ENCODE data around the gene TMEM63C.

DNA sequence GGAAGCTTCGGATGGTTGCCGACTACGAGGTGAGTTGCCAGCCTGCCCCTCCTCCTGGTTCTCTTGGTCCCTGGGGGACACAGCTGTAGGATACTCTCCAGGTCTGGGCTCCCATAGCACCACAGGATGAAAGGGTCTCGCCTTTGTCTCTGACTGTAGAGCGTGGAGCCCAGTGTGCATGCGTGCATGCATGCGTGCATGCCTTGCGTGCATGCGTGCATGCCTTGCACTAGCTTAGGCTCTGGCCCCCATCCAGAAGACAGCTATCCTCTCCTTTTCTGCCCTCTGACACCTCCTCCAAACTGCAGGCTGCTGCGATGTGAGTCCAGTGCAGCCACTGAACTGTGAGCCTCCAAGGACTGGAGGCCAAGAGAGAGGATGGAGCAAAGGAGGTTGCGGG lies 70.3 kb downstream of the TMEM63C start:
- TF ChIP-seq CSRNP3 (CRISPR knock-in tag; IDR thresholded peaks at IDR 0.05) (no peak), GLIS3 (CRISPR knock-in tag; IDR thresholded peaks at IDR 0.05) (no peak), ZFP3 (CRISPR knock-in tag; IDR thresholded peaks at IDR 0.05) (no peak), PATZ1 (CRISPR knock-in tag; IDR thresholded peaks at IDR 0.05; ENCODE audit: borderline replicate concordance) (no peak), ZFP30 (CRISPR knock-in tag; IDR thresholded peaks at IDR 0.05) (no peak), ZNF70 (CRISPR knock-in tag; IDR thresholded peaks at IDR 0.05) (no peak), TSHZ2 (CRISPR knock-in tag; IDR thresholded peaks at IDR 0.05) (no peak), ZNF8 (CRISPR knock-in tag; IDR thresholded peaks at IDR 0.05) (no peak), CREB5 (CRISPR knock-in tag; IDR thresholded peaks at IDR 0.05; ENCODE audit: low read depth) (no peak), ARNTL (CRISPR knock-in tag; IDR thresholded peaks at IDR 0.05; ENCODE audit: borderline replicate concordance, low read depth) (no peak), OSR1 (CRISPR knock-in tag; IDR thresholded peaks at IDR 0.05) (no peak), RARB (CRISPR knock-in tag; IDR thresholded peaks at IDR 0.05) (no peak)
- TF ChIP-seq, protein P1, sequence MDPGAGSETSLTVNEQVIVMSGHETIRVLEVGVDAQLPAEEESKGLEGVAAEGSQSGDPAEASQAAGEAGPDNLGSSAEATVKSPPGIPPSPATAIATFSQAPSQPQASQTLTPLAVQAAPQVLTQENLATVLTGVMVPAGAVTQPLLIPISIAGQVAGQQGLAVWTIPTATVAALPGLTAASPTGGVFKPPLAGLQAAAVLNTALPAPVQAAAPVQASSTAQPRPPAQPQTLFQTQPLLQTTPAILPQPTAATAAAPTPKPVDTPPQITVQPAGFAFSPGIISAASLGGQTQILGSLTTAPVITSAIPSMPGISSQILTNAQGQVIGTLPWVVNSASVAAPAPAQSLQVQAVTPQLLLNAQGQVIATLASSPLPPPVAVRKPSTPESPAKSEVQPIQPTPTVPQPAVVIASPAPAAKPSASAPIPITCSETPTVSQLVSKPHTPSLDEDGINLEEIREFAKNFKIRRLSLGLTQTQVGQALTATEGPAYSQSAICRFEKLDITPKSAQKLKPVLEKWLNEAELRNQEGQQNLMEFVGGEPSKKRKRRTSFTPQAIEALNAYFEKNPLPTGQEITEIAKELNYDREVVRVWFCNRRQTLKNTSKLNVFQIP (CRISPR knock-in tag; IDR thresholded peaks at IDR 0.05; ENCODE audit: borderline replicate concordance, low read depth), result no peak
